ENCODE data around the gene JPH2.
A peak's percentile ranks its signal among the peaks of the same experiment; 100 is the strongest.
"Not testable (repeated sequence)": the region's sequence is repeated elsewhere in the genome, so short reads cannot be mapped to it uniquely, and the experiment has no call there.

The JPH2 gene

DNA sequence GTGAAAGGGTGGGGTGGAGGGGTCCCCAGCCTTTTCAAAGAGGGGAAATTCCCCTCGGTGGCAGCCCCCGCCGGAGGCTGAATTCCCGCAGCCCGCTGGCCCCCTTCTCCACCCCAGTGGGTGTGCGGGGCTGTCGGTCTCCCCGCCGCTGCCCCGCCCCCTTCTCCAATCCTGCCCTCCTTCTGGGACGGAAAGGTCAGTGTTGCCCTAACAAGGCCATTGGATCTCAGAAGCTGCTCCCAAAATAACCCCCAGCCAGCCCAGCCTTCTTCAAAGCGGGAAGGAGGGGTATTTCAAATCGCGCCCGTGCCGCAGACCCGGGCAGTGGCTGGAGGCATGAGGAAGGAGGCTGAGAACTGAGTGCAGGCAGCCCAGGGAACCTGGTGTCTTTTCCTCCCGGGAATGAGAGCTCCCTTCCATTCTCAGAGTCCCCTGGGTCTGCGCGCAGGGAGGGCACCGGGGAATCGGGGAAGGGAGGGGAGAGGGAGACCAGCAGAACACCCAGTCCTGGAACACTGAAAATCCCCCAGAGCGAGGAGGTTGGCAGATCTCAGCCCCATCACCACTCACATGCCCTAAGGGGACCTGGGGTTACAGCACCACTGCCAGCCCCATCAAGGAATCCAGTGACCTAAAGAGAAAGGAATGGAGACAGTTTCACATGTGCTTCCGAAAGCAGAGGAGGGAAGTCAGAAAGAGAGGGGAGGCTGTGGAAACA, at the start of gene JPH2:
TSS of gene JPH2 (minus strand) at position 135 of the 718 bp plus-strand sequence. CDS start 483 bp downstream, outside the sequence.
- no peak for DNase-seq

DNA sequence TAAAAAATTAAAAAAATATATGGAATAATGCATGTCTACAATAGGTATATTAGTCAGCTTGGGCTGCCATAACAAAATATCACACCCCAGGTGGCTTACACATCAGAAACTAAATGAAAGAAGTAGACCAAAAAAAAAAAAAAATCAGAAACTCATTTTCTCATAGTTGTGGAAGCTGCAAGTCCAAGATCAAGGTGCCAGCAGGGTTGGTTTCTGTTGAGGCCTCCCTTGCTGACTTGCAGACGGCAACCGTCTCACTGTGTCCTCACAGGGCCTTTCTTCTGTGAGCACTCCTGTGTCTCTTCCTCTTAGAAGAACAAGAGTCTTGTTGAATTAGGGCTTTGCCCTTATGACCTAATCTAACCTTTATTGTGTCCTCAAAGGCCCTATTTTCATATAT, 48.7 kb upstream of the JPH2 start:
- DNase-seq: no peak

DNA sequence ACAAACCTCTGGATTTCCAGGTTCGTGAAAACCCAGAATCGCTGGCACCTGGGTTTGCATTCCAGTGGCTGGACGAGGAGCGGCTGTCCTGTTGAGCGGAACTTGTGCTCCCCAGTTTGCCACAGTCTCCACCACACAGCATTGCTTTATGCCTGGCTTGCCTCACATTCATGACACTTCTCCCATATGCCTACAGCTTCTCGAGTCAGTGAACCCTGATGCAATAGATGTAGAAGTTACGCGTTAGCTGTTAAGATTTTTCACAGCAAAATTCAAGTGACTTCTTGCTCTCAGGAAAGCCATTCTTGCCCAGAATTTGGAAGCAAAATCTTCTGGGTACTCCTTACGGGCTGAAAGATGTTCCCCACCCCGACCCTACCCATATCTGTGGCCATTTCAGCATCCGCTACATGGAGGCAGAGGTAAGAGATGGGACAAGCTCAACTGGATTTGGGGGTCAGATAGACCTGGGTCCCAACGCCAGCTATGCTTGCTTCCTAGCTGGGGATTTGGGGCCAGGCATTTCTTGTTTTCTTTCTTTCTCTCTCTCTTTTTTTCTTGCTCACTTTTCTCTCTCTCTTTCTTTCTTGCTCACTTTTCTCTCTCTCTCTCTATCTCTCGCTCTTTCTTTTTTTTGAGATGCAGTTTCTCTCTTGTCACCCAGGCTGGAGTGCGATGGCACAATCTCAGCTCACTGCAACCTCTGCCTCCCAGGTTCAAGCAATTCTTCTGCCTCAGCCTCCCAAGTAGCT, 47.8 kb upstream of the JPH2 start:
- DNase-seq: no peak

GRCh38 chr20:44233436-44234016, 46.5 kb upstream of the JPH2 start:
- DNase-seq: no peak

DNA sequence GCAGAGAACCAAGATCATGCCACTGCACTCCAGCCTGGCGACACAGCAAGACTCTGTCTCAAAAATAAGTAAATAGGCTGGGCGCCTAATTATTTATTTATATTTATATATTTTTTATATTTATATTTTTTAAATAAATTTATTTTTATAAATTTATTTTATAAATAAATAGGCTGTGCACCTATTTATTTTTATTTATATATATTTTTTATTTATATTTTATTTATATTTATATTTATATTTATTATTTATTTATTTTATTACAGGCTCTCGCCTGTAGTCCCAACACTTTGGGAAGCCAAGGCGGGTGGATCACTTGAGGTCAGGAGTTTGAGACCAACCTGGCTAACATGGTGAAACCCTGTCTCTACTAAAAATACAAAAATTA, 45.5 kb upstream of the JPH2 start:
- not testable (repeated sequence) for DNase-seq

DNA sequence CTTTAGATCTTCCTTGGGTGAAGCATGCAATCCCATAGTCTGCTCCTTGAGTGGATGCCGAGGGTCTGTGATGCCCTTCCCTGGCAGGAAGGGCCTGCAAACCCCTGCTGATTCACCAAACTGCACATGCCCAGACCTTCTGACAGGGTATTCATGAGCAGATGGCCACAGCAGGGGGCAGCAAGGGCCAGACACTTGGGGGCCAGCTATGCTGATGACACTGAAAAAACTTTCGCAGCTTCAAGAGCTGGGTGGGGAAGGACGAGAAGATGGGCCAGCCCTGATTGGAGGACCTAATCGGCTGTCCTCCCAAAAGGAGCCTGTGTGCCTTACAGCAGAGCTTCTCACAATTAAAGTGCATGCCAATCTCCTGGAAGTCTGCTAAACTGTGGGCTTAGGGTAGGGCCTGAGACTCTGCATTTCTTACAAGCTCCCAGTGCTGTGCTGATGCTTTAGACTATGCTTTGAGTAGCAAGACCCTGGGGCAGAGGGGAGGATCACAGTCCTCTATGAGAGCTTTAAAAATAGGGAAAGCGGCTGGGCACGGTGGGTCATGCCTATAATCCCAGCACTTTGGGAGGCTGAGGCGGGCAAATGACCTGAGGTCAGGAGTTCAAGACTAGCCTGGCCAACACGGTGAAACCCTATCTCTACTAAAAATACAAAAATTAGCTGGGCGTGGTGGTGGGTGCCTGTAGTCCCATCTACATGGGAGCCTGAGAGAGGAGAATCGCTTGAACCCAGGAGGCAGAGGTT, 44.9 kb upstream of the JPH2 start:
- DNase-seq: no peak

GRCh38 chr20:44231193-44231592, 44.2 kb upstream of the JPH2 start:
- no peak for DNase-seq

DNA sequence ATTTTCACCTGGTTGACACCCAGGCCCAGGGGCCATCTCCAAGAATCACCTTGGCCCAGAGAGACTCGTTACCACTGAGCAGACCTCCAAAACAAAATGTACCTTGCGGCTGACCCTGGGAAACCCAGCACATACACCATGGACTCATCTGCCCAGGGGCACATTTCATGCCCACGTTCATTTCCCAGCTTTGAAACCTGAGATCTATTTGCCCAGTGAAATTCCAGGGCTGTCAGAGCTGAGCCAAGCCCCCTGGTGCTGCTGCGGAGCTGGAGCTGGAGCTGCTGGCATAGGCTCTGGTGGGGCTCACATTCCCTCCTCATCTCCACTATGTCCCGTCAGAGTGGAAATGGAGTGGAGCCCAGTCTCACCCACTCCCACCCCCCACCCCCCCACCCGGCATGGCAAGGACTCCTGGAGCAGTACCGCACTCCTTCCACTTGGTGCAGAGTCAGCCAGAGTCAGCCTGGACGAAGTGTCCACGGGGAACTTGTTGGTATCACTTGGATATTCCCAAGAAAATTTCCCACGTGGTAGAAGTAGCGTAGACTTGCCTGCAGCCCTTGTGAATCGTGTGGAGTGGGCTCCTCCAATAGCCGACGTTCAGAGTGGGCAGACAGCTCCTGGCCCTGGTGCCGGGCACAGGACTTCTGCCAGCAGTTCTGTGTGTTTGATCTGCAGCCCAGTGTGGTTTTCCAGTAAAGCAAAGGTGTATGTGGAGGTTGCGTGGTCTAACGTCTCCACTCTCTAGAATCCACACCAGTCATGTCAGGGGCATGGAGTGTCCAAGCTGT, 41.7 kb upstream of the JPH2 start:
- DNase-seq: no peak

DNA sequence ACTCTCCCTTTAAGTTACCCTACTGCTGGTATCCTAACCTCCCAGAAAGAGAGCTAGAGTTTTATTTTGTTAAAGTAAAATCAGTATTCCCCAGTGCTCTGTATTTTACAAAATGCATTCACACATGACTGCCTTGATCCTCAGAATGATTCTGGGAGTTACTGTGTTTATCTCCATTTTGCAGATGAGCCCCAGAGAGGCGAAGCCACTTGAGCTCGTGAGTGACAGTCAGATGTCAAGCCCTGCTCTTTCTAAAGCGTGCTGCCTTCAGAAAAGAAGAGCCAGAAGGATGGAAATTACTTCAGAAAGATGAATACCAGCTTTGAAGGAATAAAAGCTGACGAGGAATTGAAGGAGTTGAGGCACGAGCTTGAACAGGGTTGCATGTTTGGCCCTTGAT, 37.6 kb upstream of the JPH2 start:
- no peak for DNase-seq

DNA sequence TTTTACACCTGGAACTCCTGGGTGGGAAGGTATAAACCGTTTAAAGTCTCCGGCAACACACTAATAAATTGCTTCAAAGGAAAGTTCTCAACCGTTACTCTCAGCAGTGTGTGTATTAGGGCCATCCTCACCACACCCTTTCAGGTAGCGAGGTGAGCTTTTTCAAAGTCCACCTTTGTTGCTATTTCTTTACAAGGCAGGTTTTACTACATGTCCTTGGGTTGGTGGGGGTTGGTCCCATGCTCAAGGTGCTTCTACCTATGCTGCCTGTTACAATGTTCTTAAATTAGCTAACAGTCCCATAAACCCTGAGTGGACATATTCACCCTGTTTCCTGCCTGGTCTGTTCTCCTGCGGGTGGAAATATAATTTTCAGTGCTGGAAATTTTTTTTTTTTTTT, 36.7 kb upstream of the JPH2 start:
- no peak for DNase-seq

DNA sequence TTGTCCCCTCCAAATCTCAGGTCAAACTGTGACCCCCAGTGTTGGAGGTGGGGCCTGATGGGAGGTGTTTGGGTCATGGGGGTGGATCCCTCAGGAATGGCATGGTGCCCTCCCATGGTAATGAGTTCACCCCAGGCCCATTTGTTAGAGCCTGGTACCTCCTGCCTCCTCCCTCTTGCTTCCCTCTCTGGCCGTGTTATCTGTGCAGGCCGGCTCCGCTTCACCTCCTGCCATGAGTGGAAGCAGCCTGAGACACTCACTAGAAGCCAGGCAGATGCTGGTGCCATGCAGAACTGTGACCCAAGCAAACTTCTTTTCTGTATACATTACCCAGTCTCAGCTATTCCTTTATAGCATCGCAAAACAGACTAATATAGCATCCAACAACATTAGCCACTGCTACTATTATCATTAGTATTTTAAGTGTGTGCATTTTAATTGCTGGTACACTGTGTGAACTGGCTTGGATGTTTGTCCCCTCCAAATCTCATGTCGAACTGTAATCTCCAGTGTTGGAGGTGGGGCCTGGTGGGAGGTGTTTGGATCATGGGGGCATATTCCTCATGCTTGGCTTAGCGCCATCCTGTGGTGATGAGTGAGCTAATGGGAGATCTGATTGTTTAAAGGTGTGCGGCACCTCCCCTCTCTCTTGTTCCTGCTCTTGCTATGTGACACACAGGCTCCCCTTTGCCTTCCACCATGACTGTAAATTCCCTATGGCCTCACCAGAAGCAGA, 35.8 kb upstream of the JPH2 start:
- DNase-seq: no peak

GRCh38 chr20:44222027-44222426, 35.0 kb upstream of the JPH2 start:
- DNase-seq: no peak

- DNase-seq: no peak
These were observed 34.5 kb upstream of the JPH2 start for GRCh38 chr20:44221368-44221954.

- no peak for DNase-seq
These were observed 32.8 kb upstream of the JPH2 start for GRCh38 chr20:44219791-44220190.

DNA sequence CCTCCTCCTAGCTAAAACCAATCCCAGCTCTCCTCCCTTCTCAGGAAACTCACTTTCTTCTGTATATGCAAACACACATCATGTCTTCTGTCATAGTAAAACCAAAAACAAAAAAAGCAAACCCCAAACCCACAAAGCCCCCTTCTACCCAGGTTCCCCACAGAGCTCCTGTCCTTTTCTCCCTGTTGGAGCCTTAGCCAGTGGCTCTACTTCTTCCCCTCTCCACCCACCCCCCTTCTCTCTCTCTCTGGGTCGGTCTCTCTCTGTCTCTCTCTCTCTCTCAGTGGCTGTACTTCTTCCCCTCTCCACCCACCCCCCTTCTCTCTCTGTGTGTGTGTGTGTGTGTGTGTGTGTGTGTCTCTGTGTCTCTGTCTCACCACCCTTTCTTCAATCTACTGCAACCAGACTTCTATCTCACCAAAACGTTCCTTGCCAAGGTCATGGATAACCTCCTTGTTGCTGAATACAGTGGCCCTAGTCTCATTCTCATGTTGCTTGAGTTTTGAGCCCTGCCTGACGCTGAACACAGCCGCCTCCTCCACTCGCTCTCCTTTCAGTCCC, 32.3 kb upstream of the JPH2 start:
- DNase-seq: no peak

- DNase-seq: no peak
These were observed 31.5 kb upstream of the JPH2 start for GRCh38 chr20:44218446-44218845.

DNA sequence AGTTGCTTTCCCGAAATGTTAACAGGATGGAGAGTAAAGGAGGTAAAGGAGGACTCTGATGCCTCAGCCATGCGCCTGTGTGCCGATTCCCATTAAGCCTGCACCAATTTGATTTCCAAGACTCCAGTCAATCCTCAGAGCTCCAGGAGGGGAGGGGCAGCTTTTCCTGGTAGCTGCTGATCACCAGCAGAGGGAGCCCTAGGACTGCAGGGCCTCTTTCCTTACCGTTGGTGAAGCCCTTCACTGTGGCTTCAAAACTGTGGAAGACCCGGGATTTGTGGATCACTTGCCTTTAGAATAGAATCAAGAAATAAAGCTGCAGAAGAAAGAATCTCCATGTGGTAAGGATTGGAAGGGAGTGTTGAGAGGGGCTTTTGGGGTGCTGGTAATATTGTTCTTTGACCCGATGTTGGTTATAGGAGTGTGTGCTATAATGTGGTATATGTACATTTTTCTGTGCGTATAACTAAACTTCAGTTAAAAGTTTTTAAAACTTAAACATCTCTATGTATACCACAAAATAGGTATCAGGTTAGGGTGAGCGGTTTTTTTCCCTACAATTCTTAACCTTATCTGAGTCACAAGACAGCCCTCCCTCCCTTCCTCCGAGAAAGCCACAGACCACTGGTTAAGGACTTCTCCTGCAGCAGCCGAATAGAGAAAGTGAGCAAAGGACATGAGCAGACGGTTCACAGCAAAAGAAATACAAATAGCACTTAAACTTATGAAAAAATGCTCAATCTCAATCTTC, 30.5 kb upstream of the JPH2 start:
- DNase-seq: peak; percentile 54

- DNase-seq: peak; percentile 73
These were observed 28.1 kb upstream of the JPH2 start for GRCh38 chr20:44215125-44215524.

- no peak for DNase-seq
These were observed 25.8 kb upstream of the JPH2 start for GRCh38 chr20:44212792-44213191.
